ENCODE results near the gene PSMB7. TPM values are rescaled to one million over a fixed set of nuclear protein-coding genes. Genes with fewer than 3 reads are reported as not detected.

Gene PSMB7
- total RNA-seq, 1 donor from 2014 or later, result 120 TPM

DNA sequence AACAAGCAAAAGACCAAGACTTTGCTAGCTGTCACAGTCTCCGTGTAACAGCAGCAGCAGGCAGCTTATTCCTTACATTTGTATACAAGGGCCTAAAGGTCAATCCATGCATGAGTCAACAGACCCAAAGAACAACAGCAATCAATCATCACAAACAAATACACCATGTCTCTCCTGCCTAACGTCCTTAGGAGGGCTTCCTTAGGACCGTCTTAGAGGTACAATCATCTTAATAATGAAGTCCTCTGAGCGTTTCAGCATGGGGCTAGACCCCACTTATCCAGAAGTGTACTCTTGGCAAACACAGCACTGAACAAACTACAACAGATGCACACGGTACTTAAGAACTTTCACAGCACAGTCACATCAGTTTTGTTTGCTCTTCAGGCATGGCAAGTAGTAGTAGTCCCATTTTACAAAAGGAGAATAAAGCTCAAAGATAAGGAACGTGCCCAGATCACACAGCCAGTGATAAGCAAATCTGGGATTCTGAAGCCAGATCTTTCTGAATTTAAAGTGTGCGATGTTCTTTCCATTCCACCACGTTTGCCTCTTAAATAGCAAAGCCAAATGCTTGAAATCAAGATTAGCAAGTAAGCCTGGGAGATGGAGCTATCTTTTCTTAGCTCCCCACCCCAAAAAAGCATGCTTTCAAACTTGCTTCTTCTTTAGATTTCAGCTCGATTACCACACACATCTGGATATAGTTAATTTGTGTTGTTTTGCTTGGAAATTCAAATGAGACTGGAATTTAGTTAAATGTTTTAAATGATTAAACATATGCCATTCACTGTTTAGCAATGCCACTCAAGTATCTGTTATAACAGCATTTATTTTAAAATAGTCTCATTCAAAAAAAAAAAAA lies 24.2 kb downstream of the PSMB7 start:
- H3K9me3 Mint-ChIP-seq, result no peaks in the 10 kb centered on the region
- ChIA-PET POLR2A (no interaction called here), CTCF (interaction anchor here (1.4 to 3.4 kb wide), 3 partner anchors 10 to 264 kb away, joined by 4 to 13 read pairs (median 10); no protein-coding TSS in a partner anchor)
- H3K4me3 Mint-ChIP-seq, result no peak overlapping the region
- TF ChIP-seq, protein P1, sequence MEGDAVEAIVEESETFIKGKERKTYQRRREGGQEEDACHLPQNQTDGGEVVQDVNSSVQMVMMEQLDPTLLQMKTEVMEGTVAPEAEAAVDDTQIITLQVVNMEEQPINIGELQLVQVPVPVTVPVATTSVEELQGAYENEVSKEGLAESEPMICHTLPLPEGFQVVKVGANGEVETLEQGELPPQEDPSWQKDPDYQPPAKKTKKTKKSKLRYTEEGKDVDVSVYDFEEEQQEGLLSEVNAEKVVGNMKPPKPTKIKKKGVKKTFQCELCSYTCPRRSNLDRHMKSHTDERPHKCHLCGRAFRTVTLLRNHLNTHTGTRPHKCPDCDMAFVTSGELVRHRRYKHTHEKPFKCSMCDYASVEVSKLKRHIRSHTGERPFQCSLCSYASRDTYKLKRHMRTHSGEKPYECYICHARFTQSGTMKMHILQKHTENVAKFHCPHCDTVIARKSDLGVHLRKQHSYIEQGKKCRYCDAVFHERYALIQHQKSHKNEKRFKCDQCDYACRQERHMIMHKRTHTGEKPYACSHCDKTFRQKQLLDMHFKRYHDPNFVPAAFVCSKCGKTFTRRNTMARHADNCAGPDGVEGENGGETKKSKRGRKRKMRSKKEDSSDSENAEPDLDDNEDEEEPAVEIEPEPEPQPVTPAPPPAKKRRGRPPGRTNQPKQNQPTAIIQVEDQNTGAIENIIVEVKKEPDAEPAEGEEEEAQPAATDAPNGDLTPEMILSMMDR (IDR thresholded peaks at IDR 0.05), result no peak
- peaks cover 42% of the 10 kb centered on the region for H3K36me3 Mint-ChIP-seq (ENCODE audit: low read depth)
- H3K4me1 Mint-ChIP-seq, result peaks cover 30% of the 10 kb centered on the region
- H3K27me3 Mint-ChIP-seq, result no peaks in the 10 kb centered on the region
- DNase-seq (no peak), ATAC-seq (ENCODE audit: low read depth) (no peak)
- intact Hi-C loops (cut with micrococcal nuclease), result no loop called here
- H3K27ac Mint-ChIP-seq, result no peak overlapping the region

- ChIA-PET CTCF (interaction anchor here (1.4 to 2.3 kb wide), 2 partner anchors 12 to 262 kb away, joined by 4 to 10 read pairs; no protein-coding TSS in a partner anchor), POLR2A (no interaction called here)
- H3K4me3 Mint-ChIP-seq, result no peak overlapping the region
Measured at GRCh38 chr9:124389146-124389939, 25.9 kb downstream of the PSMB7 start.

DNA sequence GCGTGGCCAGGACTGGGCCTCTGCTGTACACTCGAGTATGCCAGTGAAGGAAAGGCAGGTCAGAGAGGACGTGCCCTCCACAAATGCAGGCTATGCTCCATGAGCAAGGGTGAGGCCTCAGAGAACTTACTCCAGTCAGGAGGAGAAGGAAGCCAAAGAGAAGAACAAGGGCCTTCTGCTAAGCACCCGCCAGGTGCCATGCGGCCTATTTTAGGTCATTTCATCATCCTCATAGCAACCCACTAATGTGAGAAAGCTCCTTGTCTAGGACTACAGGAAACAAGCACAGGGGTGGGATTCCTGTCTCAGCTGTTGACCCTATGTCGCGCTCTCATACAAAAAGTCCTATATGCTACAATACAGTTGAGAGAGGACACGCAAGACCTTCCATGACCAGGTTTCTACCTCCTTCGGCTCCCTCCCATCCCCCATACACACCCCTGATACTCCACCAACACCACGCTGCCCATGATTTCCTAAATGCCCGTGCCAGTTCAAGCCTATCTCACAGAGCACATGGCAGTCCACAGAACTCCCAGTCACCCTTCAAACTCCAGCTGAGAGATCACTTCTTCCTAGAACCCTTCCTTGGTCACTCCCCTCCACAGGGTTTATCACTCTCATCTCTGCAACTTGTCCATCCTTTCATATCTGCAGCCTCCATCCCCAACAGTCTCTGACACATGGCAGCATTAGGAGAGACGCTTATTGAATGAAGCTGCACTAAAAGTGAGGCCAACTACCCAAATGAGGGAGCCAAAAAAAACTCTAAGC lies 26.8 kb downstream of the PSMB7 start:
- intact Hi-C loops (cut with micrococcal nuclease), result no loop called here
- Mint-ChIP-seq H3K36me3 (ENCODE audit: low read depth) (peaks cover 36% of the 10 kb centered on the region), H3K4me1 (peaks cover 21% of the 10 kb centered on the region), H3K27ac (no peak overlapping the region), H3K9me3 (no peaks in the 10 kb centered on the region), H3K4me3 (no peak overlapping the region), H3K27me3 (no peaks in the 10 kb centered on the region)
- ChIA-PET CTCF (interaction anchor here (1.1 to 2.6 kb wide), 4 partner anchors 26 to 264 kb away, joined by 3 to 15 read pairs (median 6); no protein-coding TSS in a partner anchor), POLR2A (interaction anchor here (0.6 kb wide), 1 partner anchor 1400 kb away, joined by 4 read pairs; no protein-coding TSS in a partner anchor)
- DNase-seq (no peak), ATAC-seq (ENCODE audit: low read depth) (no peak)
- TF ChIP-seq, protein P1 (IDR thresholded peaks at IDR 0.05), result no peak

More at GRCh38 chr9:124389146-124389939, 25.9 kb downstream of the PSMB7 start:
- intact Hi-C loops (cut with micrococcal nuclease), result no loop called here
- ATAC-seq (ENCODE audit: low read depth) (no peak), DNase-seq (no peak)
- H3K27ac Mint-ChIP-seq, result no peak overlapping the region
- no peaks in the 10 kb centered on the region for H3K9me3 Mint-ChIP-seq
- H3K27me3 Mint-ChIP-seq, result no peaks in the 10 kb centered on the region
- H3K4me1 Mint-ChIP-seq, result peaks cover 26% of the 10 kb centered on the region
- TF ChIP-seq, protein P1 (IDR thresholded peaks at IDR 0.05), result no peak
- peaks cover 36% of the 10 kb centered on the region for H3K36me3 Mint-ChIP-seq (ENCODE audit: low read depth)

DNA sequence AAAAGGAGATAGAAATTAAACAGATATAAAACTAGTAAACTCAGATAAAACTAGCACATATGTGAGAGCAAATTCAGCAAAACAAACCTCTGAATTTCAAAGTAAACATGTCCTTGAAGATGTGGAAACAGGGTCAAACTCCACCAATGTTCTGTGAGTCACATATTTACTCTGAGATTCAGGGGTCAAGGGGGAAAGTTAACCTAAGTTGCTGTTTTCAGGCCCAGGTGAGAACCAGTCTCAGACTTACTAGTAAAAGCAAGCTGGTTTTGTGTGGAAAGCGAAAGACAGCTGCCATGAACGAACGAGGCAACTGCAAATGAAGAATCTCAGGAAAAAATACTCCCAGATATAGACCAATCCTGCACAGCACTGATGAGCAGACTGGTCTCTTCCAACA lies 29.0 kb downstream of the PSMB7 start:
- TF ChIP-seq, protein P1 (IDR thresholded peaks at IDR 0.05), result no peak
- no peaks in the 10 kb centered on the region for H3K9me3 Mint-ChIP-seq
- no peak overlapping the region for H3K27ac Mint-ChIP-seq
- CTCF ChIA-PET, result interaction anchor here (2.6 kb wide), 1 partner anchor 260 kb away, joined by 15 read pairs; no protein-coding TSS in a partner anchor
- no peaks in the 10 kb centered on the region for H3K27me3 Mint-ChIP-seq
- ATAC-seq (ENCODE audit: low read depth), result no peak
- peaks cover 41% of the 10 kb centered on the region for H3K36me3 Mint-ChIP-seq (ENCODE audit: low read depth)
- H3K4me1 Mint-ChIP-seq, result peaks cover 21% of the 10 kb centered on the region
- H3K4me3 Mint-ChIP-seq, result no peak overlapping the region
- intact Hi-C loops (cut with micrococcal nuclease), result loop anchor here (2.0 kb wide), 1 partner anchor 259 kb away; no protein-coding TSS in a partner anchor
- DNase-seq, result no peak
- POLR2A ChIA-PET, result interaction anchor here (0.7 kb wide), 1 partner anchor 245 kb away, joined by 4 read pairs; no protein-coding TSS in a partner anchor

Data from activated B cell treated with CpG ODN at 0.5 μM for 24 hours (primary cell).